Measurements from ENCODE around the gene SH3BP4.
A peak's percentile ranks its signal among the peaks of the same experiment; 100 is the strongest.

SH3BP4 gene

GRCh38 chr2:235032949-235033348 lies 81.1 kb downstream of the SH3BP4 start:
- H3K4me1 ChIP-seq: peaks cover 0 to 19% (median 9%) of the 10 kb centered on the region in 4 donors
- H3K36me3 ChIP-seq: peaks cover 0 to 21% (median 7%) of the 10 kb centered on the region in 3 donors
- TF ChIP-seq, protein P1, sequence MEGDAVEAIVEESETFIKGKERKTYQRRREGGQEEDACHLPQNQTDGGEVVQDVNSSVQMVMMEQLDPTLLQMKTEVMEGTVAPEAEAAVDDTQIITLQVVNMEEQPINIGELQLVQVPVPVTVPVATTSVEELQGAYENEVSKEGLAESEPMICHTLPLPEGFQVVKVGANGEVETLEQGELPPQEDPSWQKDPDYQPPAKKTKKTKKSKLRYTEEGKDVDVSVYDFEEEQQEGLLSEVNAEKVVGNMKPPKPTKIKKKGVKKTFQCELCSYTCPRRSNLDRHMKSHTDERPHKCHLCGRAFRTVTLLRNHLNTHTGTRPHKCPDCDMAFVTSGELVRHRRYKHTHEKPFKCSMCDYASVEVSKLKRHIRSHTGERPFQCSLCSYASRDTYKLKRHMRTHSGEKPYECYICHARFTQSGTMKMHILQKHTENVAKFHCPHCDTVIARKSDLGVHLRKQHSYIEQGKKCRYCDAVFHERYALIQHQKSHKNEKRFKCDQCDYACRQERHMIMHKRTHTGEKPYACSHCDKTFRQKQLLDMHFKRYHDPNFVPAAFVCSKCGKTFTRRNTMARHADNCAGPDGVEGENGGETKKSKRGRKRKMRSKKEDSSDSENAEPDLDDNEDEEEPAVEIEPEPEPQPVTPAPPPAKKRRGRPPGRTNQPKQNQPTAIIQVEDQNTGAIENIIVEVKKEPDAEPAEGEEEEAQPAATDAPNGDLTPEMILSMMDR (IDR thresholded peaks at IDR 0.05): no peak
- H3K4me3 ChIP-seq: no peak overlapping the region
- H3K9me3 ChIP-seq: no peaks in the 10 kb centered on the region
- no peaks in the 10 kb centered on the region for H3K27me3 ChIP-seq
- no peak overlapping the region for H3K27ac ChIP-seq
- intact Hi-C loops (cut with DNase I; ENCODE audit: low total_unique reads): no loop called here
- DNase-seq: peak in 1 of 2 donors; percentile 43

- no peak for DNase-seq
- intact Hi-C loops (cut with DNase I; ENCODE audit: low total_unique reads): no loop called here
Observed at GRCh38 chr2:235034265-235035118, 82.7 kb downstream of the SH3BP4 start.

GRCh38 chr2:235037604-235038166 lies 85.9 kb downstream of the SH3BP4 start:
- no peaks in the 10 kb centered on the region for H3K4me1 ChIP-seq
- H3K36me3 ChIP-seq: peaks cover 22 to 49% (median 32%) of the 10 kb centered on the region in 3 donors
- H3K4me3 ChIP-seq: no peak overlapping the region
- no peaks in the 10 kb centered on the region for H3K9me3 ChIP-seq
- intact Hi-C loops (cut with DNase I; ENCODE audit: low total_unique reads): no loop called here
- peak in 1 of 2 donors; percentile 31 for DNase-seq
- TF ChIP-seq, protein P1 (IDR thresholded peaks at IDR 0.05): no peak
- H3K27ac ChIP-seq: no peak overlapping the region
- no peaks in the 10 kb centered on the region for H3K27me3 ChIP-seq

More at GRCh38 chr2:235034265-235035118, 82.7 kb downstream of the SH3BP4 start:
- Histone ChIP-seq H3K4me1 (peaks cover 0 to 12% (median 8%) of the 10 kb centered on the region in 4 donors), H3K4me3 (no peak overlapping the region), H3K27ac (no peak overlapping the region), H3K9me3 (no peaks in the 10 kb centered on the region), H3K27me3 (no peaks in the 10 kb centered on the region), H3K36me3 (peaks cover 0 to 26% (median 7%) of the 10 kb centered on the region in 3 donors)
- TF ChIP-seq, protein P1 (IDR thresholded peaks at IDR 0.05): no peak

DNA sequence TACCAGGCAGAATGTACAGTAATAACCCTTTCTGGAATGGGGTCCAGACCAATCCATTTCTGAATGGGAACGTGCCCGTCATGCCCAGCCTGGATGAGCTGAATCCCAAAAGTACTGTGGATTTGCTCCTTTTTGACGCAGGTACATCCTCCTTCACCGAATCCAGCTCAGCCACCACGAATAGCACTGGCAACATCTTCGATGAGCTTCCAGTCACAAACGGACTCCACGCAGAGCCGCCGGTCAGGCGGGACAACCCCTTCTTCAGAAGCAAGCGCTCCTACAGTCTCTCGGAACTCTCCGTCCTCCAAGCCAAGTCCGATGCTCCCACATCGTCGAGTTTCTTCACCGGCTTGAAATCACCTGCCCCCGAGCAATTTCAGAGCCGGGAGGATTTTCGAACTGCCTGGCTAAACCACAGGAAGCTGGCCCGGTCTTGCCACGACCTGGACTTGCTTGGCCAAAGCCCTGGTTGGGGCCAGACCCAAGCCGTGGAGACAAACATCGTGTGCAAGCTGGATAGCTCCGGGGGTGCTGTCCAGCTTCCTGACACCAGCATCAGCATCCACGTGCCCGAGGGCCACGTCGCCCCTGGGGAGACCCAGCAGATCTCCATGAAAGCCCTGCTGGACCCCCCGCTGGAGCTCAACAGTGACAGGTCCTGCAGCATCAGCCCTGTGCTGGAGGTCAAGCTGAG lies 89.6 kb downstream of the SH3BP4 start:
- Histone ChIP-seq H3K36me3 (peaks cover 27 to 55% (median 44%) of the 10 kb centered on the region in 3 donors), H3K9me3 (no peaks in the 10 kb centered on the region), H3K27me3 (no peaks in the 10 kb centered on the region), H3K4me1 (no peaks in the 10 kb centered on the region), H3K27ac (no peak overlapping the region), H3K4me3 (no peak overlapping the region)
- intact Hi-C loops (cut with DNase I; ENCODE audit: low total_unique reads): no loop called here
- TF ChIP-seq, protein P1 (IDR thresholded peaks at IDR 0.05): no peak
- DNase-seq: peak in 1 of 2 donors; percentile 62

- Histone ChIP-seq H3K9me3 (no peaks in the 10 kb centered on the region), H3K27ac (no peak overlapping the region), H3K27me3 (no peaks in the 10 kb centered on the region), H3K36me3 (peaks cover 27 to 55% (median 44%) of the 10 kb centered on the region in 3 donors), H3K4me3 (no peak overlapping the region), H3K4me1 (no peaks in the 10 kb centered on the region)
- peak in 1 of 2 donors; percentile 60 for DNase-seq
- TF ChIP-seq, protein P1 (IDR thresholded peaks at IDR 0.05): no peak
- intact Hi-C loops (cut with DNase I; ENCODE audit: low total_unique reads): no loop called here
Observed at GRCh38 chr2:235041918-235042575, 90.2 kb downstream of the SH3BP4 start.
